Subcutaneous adipose tissue (tissue), 4 donors: ENCODE data around the gene SLC7A10. TPM values are rescaled to one million over a fixed set of nuclear protein-coding genes. Genes with fewer than 3 reads are reported as not detected.

Experiments
- total RNA-seq, 4 donors: library from RNA; depleted of rRNA; stranded (reverse); fragments of >200 nt; gene quantifications; one replicate each; pipeline ENCODE4 v1.1.0, GENCODE V29; 2016
- TF ChIP-seq, protein P1 (sequence below): fragments of 450-650 bp; IDR thresholded peaks from one replicate; pipeline ENCODE4 v1.5.1; 2016; ENCODE audit warnings: low read depth, mild to moderate bottlenecking, control low read depth, antibody characterized with exemption, moderate library complexity

Gene SLC7A10
- total RNA-seq, 4 donors from 2014 or later: 1.5 to 130 (median 13.0) TPM

DNA sequence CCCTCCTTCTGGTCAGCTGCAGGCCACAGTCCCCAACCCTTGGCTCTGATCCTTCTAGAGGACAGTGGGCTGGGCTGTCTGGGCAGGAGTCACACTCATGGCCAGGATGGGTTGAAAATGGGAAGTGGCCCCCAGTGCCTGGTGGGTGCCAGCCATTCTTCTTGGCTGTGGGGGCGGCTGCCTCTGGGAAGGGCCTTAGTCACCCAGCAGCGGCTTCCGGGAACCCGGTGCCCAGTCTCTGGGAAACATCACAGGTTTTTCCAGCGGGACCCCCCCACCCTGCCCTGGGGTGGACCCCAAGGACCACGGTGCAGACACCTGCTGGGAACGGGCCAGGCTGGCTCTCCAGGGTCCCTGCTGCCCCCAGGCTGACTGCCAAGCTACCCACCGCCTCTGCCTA is 27.3 kb upstream of the SLC7A10 start:
- TF ChIP-seq, protein P1, sequence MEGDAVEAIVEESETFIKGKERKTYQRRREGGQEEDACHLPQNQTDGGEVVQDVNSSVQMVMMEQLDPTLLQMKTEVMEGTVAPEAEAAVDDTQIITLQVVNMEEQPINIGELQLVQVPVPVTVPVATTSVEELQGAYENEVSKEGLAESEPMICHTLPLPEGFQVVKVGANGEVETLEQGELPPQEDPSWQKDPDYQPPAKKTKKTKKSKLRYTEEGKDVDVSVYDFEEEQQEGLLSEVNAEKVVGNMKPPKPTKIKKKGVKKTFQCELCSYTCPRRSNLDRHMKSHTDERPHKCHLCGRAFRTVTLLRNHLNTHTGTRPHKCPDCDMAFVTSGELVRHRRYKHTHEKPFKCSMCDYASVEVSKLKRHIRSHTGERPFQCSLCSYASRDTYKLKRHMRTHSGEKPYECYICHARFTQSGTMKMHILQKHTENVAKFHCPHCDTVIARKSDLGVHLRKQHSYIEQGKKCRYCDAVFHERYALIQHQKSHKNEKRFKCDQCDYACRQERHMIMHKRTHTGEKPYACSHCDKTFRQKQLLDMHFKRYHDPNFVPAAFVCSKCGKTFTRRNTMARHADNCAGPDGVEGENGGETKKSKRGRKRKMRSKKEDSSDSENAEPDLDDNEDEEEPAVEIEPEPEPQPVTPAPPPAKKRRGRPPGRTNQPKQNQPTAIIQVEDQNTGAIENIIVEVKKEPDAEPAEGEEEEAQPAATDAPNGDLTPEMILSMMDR: no peak

DNA sequence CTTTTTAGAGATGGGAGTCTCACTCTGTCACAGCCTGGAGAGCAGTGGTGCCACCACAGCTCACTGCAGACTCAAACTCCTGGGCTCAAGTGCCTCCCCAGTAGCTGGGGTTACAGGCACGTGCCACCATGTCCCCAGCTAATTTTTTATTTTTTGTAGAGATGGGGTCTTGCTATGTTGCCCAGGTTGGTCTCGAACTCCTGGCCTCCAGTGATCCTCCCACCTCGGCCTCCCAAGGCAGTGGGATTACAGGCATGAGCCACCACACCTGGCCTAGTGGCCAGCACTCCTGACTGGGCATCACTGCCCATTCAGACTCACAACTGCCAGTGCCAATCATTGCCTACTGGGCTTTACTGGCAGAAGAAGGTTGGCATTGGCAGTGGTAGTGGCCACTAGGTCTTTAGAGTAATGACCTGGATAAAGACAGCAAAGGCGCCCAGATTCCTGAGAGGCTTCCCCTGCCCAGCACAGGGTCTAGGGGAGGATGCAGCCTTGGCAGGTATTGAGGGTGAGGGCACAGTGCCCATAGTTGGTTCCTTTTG is 26.8 kb upstream of the SLC7A10 start:
- TF ChIP-seq, protein P1: no peak

DNA sequence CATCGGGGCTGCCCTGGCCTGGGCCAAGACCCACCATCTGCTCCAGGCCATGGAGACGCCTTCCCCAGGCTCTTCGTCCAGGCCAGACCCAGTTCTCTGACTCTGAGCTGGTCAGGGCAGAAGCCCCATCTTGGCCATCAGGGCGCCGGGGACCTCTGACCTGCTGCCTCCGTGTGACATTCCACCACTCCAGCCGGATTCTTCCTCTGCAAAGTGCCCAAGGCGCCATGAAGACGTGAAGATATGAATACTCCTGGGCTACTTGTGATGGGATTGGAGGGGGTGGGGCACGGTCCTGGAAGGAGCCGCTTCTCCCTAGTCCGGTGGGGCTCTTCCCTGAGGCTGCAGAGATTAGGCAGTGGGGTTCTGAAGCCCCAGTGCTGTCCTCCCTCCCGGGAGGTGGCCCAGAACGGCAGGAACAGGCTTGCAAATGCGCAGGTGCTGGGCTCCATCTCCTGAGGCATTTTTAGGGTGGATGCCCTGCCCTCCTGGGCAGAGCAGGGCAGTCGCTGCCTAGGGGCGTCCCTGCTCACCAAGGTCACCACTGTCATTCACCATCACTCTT is 26.0 kb upstream of the SLC7A10 start:
- TF ChIP-seq, protein P1: no peak

DNA sequence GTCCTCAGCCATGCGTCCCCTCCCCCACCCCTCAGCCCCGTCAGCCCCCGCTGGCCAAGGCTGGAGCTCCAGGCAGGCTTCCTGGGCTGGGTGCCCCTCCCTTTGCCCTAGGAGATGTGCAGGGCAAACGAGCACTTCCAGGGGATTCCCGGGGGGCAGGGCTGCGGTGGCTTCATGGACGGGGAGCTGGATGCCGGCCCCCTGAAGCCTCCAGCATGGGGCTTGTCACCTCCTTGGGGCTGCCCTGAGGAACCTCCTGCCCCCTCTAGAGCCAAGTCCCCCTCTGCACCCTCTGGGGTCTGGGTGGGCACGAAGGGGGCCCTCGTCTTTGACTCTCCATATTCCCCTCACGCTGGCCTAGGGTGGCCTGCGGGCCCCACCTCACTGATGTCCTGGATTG is 25.4 kb upstream of the SLC7A10 start:
- TF ChIP-seq, protein P1: no peak

DNA sequence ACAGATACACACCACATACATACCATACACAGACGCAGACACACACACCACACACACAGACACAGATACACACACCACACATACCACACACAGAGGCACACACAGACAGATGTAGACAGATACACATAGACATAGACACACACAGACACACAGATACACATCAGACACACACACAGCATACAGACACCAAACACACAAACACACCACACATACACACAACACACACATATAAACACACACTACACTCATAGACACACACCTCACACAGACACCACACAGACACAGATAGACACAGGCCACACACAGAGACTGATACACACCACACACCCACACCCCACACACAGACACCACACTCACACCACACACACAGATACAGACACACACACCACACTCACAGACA is 24.9 kb upstream of the SLC7A10 start:
- TF ChIP-seq, protein P1: no peak

DNA sequence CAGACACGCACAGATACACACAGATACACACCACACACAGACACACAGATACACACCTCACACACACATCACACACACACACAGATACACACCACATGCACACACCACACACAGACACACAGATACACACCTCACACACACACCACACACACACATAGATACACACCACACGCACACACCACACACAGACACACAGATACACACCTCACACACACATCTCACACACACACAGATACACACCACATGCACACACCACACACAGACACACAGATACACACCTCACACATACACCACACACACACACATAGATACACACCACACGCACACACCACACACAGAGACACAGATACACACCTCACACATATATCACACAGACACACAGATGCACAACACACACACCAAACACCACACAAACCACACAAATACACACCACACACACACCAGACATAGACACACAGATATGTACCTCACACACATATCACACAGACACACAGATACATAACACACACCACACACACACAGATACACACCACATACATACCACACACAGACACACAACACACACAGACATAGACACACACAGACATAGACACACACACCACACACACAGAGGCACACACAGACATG is 24.2 kb upstream of the SLC7A10 start:
- TF ChIP-seq, protein P1: no peak

DNA sequence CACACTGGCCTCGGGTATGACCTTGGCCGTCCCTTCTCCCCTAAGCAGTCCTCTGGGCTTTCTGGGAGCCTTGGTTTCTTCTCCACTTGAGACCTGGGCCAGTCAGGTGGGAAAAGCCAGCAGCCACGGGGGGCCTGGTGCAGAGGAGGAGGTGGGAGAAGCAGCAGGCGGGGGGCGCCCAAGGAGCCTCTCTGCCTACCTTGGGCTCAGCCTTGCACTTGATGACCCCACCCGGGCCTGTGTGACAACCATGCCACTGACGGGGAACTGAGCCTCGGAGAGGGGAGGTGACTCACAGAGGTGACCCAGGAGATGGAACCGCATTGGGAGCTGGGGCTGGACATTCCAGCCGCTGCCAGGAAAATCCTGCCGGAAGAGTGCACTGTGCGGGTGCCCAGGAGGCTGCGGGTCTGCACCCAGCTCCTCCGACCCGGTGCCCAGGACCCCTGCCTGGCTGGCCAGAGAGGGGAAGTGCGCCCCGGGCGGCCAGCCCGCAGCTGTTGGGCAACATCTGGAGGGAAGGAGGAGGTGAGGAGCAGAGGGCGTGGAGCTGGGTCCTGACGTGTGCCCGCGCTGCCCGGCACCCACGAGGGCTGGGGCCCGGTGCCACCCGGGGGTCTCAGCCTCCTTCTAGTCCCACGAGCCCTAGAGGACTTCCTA is 23.4 kb upstream of the SLC7A10 start:
- TF ChIP-seq, protein P1: no peak
